ENCODE measurements around the gene CDKN2B.

DNA sequence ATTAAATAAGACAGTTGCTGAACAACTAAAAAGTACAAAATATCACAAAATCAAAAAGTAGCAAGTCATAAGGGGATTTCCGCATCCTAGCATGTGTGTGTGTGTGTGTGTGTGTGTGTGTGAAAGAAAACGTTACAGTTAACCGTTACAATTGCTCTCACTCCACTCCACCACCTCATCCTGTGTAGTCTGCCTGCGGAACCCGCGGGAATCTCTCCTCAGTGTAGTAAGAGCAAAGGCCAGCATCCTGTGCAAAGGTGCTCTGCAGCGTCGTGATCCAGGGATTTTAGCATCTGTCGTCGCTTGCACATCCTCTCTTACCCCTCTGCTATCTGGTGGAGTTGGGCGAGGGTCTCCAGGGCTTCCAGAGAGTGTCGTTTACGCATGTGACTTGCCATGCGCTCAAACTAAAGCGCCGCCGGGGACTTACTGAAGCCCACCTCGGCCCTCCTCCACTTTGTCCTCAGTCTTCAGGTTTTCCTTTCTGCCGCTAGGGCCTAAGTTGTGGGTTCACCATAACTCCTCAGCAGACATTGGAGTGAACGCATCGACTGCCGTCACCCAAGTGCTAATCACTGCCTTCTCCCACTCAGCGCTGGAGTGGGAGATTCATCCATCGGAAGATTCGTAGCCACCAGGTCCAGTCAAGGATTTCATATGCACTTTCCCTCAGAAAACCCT, 3.9 kb downstream of the CDKN2B start:
- TF ChIP-seq, protein P1, sequence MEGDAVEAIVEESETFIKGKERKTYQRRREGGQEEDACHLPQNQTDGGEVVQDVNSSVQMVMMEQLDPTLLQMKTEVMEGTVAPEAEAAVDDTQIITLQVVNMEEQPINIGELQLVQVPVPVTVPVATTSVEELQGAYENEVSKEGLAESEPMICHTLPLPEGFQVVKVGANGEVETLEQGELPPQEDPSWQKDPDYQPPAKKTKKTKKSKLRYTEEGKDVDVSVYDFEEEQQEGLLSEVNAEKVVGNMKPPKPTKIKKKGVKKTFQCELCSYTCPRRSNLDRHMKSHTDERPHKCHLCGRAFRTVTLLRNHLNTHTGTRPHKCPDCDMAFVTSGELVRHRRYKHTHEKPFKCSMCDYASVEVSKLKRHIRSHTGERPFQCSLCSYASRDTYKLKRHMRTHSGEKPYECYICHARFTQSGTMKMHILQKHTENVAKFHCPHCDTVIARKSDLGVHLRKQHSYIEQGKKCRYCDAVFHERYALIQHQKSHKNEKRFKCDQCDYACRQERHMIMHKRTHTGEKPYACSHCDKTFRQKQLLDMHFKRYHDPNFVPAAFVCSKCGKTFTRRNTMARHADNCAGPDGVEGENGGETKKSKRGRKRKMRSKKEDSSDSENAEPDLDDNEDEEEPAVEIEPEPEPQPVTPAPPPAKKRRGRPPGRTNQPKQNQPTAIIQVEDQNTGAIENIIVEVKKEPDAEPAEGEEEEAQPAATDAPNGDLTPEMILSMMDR (IDR thresholded peaks at IDR 0.05) = no peak
- TF ChIP-seq POLR2A (IDR thresholded peaks at IDR 0.05) = no peak
